Measurements from ENCODE around the gene CHD6.

Gene CHD6

GRCh38 chr20:41363601-41364000 lies 254.6 kb downstream of the CHD6 start:
- no peak for DNase-seq

DNA sequence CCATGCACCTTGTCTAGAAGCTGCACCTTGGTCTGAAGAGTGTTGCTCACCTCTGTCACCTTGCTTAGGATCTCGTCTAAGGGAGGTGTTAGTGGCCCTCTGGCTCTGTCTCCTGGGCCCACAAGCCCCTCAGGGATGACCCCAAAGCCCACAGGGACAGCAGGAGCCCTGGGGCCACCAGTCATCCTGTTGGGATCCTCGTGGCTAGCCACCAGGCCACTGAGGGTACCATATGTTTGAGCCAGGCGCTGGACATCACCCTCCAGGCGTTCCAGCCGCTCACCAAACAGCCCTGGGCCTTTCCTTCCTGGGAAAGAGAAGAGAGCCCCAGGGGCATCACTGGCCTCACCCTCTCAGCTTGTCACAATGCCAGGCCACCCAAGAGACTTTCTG lies 255.4 kb downstream of the CHD6 start:
- DNase-seq = no peak

GRCh38 chr20:41361757-41362747 lies 256.1 kb downstream of the CHD6 start:
- DNase-seq = no peak

- no peak for DNase-seq
Observed at GRCh38 chr20:41360831-41361756, 257.1 kb downstream of the CHD6 start.

DNA sequence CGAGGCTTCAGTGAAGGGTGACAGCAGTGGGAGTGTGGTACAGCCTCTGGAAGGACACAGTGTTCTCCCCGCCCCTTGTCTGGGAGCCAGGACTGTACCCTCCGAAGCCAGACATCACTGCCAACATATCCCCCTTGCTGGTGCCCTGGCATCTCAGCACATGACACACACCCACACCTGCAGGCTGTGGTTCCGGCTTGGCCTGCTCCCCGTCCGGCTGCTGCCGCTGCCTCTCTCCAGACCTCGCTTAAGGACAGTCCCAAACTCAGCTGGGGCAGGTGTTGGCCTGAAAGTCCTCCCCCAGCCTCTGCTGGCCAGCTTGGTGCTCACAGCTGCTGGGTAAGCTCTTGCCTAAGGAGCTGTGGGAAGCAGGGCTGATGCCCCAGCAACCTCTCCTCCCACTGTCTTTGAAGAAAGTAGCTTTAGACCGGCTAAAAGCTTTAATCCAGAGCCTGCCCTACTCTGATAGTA lies 258.6 kb downstream of the CHD6 start:
- no peak for DNase-seq

DNA sequence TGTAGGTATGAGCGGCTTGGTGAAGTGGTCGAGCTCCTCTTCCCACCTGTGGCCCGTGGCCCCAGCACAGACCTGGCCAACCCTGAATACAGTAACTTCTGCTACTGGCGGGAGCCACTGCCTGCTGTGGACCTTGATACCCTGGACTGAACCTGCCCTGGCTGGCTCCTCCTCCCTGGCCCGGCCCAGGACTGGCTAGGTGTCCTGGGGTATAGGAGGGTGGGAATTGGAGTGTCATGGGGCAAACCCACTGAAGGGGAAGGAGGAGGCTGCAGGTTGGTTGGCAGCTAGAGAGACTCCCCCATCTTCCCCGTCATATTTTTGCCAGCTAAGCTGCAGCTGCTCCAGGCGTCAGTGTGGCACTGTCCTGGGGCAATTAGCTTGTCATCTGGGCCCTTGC lies 259.5 kb downstream of the CHD6 start:
- no peak for DNase-seq

DNA sequence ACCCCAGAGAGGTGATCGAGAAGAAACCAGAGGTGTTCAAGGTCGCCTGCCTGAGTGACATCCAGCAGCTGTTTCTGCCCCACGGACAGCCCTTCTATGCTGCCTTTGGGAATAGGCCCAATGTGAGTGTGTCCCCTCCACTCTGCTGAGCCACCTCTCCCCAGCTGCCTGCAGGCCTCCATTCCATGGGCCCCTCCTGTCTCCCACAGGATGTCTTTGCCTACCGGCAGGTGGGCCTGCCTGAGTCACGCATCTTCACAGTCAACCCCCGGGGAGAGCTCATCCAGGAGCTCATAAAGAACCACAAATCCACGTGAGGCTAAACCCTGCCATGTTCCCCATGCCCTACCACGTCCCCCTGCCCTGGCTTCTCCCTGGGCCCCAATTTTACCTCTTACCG lies 259.9 kb downstream of the CHD6 start:
- no peak for DNase-seq

GRCh38 chr20:41357424-41358163 lies 260.6 kb downstream of the CHD6 start:
- no peak for DNase-seq

DNA sequence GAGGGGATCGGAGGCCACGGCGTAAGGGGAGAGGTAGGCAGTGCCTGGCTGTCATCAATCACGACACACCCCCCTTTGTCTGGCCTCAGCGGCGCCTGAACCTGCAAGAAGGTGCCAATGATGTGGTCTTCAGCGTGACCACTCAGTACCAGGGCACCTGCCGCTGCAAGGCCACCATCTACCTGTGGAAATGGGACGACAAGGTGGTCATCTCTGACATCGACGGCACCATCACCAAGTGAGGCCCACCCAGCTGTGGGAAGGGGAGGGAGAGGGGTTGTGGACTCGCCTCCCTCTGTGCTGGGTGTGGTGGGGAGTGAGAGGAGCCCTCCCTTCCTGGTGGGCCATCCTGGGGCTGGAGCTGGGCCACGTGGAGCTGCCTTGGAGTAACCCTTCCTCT lies 261.2 kb downstream of the CHD6 start:
- no peak for DNase-seq

DNA sequence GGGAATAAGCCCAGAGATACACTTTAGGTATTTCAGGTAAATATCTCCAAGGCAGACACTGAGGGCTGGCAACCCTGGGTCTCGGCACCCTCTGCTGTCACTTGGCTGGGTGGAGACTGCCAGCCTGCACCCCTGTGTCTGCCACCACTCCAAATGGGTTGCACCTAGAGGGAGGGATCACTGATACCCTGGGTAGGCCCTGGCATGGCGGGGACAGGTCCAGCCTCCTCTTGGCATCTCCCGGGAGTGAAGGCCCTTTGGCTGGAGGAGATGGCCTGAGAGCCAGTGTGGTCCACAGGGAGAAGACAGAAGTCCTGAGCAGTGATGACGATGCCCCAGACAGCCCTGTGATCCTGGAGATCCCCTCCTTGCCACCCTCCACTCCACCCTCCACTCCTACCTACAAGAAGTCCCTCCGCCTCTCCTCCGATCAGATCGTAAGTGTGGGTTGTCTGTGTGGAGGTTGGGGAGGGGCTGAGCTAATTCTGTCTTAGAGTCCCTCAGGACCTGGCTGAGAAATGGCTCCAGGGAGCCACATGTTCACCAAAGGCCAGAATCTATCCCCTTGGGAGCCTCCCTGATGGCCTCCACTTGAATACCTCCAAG lies 262.5 kb downstream of the CHD6 start:
- no peak for DNase-seq

- no peak for DNase-seq
Observed at GRCh38 chr20:41355192-41355591, 263.0 kb downstream of the CHD6 start.

- DNase-seq = no peak
Observed at GRCh38 chr20:41353530-41353929, 264.6 kb downstream of the CHD6 start.

DNA sequence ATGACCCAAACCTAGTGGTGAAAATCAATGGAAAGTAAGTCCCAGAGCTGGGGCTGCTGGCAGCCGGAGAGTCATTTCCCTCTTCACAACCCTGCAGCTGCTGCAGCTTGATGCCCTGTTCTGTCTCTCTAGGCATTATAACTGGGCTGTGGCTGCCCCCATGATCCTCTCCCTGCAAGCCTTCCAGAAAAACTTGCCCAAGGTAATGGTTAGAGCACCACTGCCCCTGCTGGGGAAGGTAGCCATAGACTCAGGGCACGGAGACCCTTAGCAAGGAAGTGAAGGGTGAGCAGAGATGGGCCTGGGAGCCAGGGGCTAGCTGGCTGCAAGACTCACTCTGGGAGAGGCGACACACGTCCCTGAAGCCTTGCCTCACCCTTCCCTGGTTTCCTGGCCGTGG lies 265.5 kb downstream of the CHD6 start:
- DNase-seq = no peak

GRCh38 chr20:41352106-41352505 lies 266.1 kb downstream of the CHD6 start:
- no peak for DNase-seq

All from activated CD4-positive, CD25-positive, alpha-beta regulatory T cell (primary cell).